Measurements from ENCODE around the gene CELSR1. TPM values are rescaled to one million over a fixed set of nuclear protein-coding genes. Genes with fewer than 3 reads are reported as not detected.

The CELSR1 gene
- total RNA-seq, 1 experiment from 2014 or later = 37.6 TPM

DNA sequence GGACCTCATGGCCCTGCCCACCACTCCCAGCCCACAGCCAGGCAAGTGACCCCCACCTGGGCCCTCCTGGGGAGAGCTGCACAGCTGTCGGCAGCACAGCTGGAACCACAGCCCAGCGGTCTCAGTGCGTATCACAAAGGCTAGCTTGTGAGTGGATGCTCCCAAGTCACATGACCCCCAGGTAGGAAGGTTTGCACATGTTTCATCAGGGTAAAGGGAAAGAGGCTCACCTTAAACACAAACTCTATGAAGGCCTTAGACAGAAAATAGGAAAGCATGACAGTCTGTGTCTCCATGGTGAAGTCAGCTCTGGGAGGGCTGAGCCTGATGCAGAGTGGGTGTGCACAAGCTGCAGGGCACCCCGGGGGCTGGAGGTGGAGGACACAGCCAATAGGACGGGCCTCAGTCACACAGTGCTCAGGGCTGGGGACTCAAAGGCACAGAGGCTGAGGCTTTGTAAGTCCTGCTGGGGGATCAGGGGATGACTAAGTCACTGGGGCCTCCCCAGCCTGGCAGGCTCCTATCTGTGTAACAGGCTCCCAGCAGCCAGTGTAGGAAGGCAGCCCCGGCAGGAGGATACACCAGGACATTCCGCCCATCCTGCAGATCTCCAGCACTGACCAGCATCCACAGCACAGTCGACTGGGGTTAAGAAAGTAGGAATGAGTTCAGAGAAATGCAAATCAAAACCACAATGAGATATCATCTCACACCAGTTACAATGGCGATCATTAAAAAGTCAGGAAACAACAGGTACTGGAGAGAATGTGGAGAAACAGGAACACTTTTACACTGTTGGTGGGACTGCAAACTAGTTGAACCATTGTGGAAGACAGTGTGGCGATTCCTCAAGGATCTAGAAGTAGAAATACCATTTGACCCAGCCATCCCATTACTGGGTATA lies 22.0 kb downstream of the CELSR1 start:
- no peaks in the 10 kb centered on the region for H3K27me3 ChIP-seq (ENCODE audit: insufficient read depth, low read depth)
- ChIA-PET POLR2A (ENCODE audit: unreplicated experiment) (interaction anchor here (0.6 kb wide), 1 partner anchor 1038 kb away, joined by 3 read pairs; no protein-coding TSS in a partner anchor), CTCF (interaction anchor here (0.5 to 1.0 kb wide), 2 partner anchors 17 to 161 kb away, joined by 3 read pairs; no protein-coding TSS in a partner anchor)
- TSS peak; percentile 61 for BruUV-seq (replicated peaks)
- H3K4me1 ChIP-seq (replicated peaks; ENCODE audit: insufficient read depth) = peaks cover 21% of the 10 kb centered on the region
- H2AFZ ChIP-seq = no peak overlapping the region
- intact Hi-C loops (cut with micrococcal nuclease; ENCODE audit: unreplicated experiment) = no loop called here
- H3K4me3 ChIP-seq = no peak overlapping the region
- H3K9me2 ChIP-seq (ENCODE audit: insufficient read depth) = no peaks in the 10 kb centered on the region
- no peaks in the 10 kb centered on the region for H3K9me3 ChIP-seq (ENCODE audit: insufficient read depth, low read depth)
- H3F3A ChIP-seq (ENCODE audit: insufficient read depth, low read depth) = peaks cover 21% of the 10 kb centered on the region; the same call in 1 of the 2 replicates
- H3K36me3 ChIP-seq (ENCODE audit: low read depth) = no peaks in the 10 kb centered on the region
- TF ChIP-seq EZH2 (IDR thresholded peaks at IDR 0.05; ENCODE audit: low read depth) = no peak
- TF ChIP-seq, protein P1, sequence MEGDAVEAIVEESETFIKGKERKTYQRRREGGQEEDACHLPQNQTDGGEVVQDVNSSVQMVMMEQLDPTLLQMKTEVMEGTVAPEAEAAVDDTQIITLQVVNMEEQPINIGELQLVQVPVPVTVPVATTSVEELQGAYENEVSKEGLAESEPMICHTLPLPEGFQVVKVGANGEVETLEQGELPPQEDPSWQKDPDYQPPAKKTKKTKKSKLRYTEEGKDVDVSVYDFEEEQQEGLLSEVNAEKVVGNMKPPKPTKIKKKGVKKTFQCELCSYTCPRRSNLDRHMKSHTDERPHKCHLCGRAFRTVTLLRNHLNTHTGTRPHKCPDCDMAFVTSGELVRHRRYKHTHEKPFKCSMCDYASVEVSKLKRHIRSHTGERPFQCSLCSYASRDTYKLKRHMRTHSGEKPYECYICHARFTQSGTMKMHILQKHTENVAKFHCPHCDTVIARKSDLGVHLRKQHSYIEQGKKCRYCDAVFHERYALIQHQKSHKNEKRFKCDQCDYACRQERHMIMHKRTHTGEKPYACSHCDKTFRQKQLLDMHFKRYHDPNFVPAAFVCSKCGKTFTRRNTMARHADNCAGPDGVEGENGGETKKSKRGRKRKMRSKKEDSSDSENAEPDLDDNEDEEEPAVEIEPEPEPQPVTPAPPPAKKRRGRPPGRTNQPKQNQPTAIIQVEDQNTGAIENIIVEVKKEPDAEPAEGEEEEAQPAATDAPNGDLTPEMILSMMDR (conservative IDR thresholded peaks at IDR 0.05) = no peak
- H3K27ac ChIP-seq = peak overlapping the region; percentile 75
- H3K4me2 ChIP-seq = peak overlapping the region; percentile 69
- DNase-seq = peak; percentile 41 to 60
- peaks cover 40% of the 10 kb centered on the region; the same call in 1 of the 2 replicates for H3K79me2 ChIP-seq (ENCODE audit: low read depth)
- no peaks in the 10 kb centered on the region for H4K20me1 ChIP-seq (ENCODE audit: insufficient read depth)

DNA sequence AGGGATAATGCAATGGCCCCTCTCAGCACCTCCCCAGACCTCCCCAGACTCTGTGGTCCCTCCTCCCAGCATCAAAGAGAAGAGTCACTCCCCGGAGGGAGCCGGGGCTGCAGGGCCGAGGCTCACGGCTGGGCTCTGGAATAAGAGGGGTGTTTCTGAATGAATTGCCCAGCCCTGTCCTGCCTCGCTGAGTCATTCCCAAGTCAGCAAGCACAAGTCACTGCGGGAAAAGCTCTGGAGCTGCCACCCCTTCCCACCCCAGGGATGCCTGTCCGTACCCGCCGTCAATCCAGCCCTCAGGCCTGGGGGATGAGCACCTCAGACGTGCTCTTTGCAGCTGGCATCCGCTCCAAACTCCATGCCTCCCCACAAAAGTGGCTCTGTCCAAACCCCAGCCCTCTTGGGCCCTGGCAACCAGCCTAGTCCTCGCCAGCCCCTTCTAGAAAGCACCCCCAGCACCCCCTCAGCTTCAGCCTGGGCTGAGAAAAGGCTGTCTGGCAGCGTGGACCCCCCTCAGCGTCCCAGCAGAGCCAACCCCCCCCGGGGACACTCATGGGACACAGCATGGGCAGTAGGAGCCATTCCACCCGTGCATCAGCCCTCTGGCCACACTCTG lies 22.7 kb downstream of the CELSR1 start:
- ChIA-PET POLR2A (ENCODE audit: unreplicated experiment) (interaction anchor here (0.6 kb wide), 2 partner anchors 562 to 1038 kb away, joined by 3 to 6 read pairs; no protein-coding TSS in a partner anchor), CTCF (interaction anchor here (1.0 kb wide), 1 partner anchor 17 kb away, joined by 3 read pairs; no protein-coding TSS in a partner anchor)
- Histone ChIP-seq H3K4me2 (peak overlapping the region; percentile 69), H3K27ac (peak overlapping the region; percentile 75), H3K36me3 (ENCODE audit: low read depth) (no peaks in the 10 kb centered on the region), H3F3A (ENCODE audit: insufficient read depth, low read depth) (peaks cover 21% of the 10 kb centered on the region; the same call in 1 of the 2 replicates), H4K20me1 (ENCODE audit: insufficient read depth) (no peaks in the 10 kb centered on the region), H3K9me3 (ENCODE audit: insufficient read depth, low read depth) (no peaks in the 10 kb centered on the region), H3K9me2 (ENCODE audit: insufficient read depth) (no peaks in the 10 kb centered on the region), H3K79me2 (ENCODE audit: low read depth) (peaks cover 40% of the 10 kb centered on the region; the same call in 1 of the 2 replicates), H3K4me3 (no peak overlapping the region), H3K27me3 (ENCODE audit: insufficient read depth, low read depth) (no peaks in the 10 kb centered on the region), H3K4me1 (replicated peaks; ENCODE audit: insufficient read depth) (peaks cover 21% of the 10 kb centered on the region), H2AFZ (peak overlapping the region; percentile 25; the same call in 1 of the 2 replicates)
- intact Hi-C loops (cut with micrococcal nuclease; ENCODE audit: unreplicated experiment) = loop anchor here (1.0 kb wide), 1 partner anchor 11 kb away; no protein-coding TSS in a partner anchor
- no TSS peak for BruUV-seq (replicated peaks)
- DNase-seq = peak; percentile 69 to 73
- TF ChIP-seq, protein P1 (conservative IDR thresholded peaks at IDR 0.05) = no peak

DNA sequence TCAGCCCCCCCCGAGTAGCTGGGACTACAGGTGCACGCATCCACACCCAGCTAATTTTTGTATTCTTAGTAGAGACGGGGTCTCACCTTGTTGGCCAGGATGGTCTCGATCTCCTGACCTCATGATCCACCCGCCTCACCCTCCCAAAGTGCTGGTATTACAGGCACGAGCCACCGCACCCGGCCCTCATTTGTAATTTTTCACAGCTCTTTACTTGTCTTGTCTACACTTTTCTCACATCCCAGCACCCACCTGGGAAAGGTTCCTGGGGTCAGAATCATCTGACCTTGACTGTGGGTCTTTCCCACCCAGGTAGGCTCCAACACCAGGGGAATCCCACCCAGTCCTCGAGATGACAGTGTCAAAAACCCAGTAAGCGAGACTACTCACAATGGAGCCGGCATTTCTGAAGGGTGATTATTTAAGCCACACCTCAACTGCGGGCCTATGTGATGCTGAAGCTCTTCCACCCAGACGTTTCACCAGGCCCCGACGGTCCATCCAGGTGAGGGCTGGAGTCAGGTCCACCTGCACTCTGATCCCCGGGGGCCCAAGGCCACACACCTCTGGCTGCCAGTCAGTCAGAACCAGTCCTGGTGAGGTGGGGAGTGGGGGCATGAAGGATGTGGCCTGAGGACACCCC lies 23.4 kb downstream of the CELSR1 start:
- Histone ChIP-seq H3K4me3 (no peak overlapping the region), H3K9me2 (ENCODE audit: insufficient read depth) (no peaks in the 10 kb centered on the region), H3K79me2 (ENCODE audit: low read depth) (peaks cover 40% of the 10 kb centered on the region; the same call in 1 of the 2 replicates), H3K27ac (peak overlapping the region; percentile 75), H3K4me1 (replicated peaks; ENCODE audit: insufficient read depth) (peaks cover 21% of the 10 kb centered on the region), H3K27me3 (ENCODE audit: insufficient read depth, low read depth) (no peaks in the 10 kb centered on the region), H4K20me1 (ENCODE audit: insufficient read depth) (no peaks in the 10 kb centered on the region), H3K9me3 (ENCODE audit: insufficient read depth, low read depth) (no peaks in the 10 kb centered on the region), H3F3A (ENCODE audit: insufficient read depth, low read depth) (peaks cover 21% of the 10 kb centered on the region; the same call in 1 of the 2 replicates), H3K36me3 (ENCODE audit: low read depth) (no peaks in the 10 kb centered on the region), H2AFZ (no peak overlapping the region), H3K4me2 (peak overlapping the region; percentile 69)
- POLR2A ChIA-PET (ENCODE audit: unreplicated experiment) = interaction anchor here (0.6 to 0.7 kb wide), 2 partner anchors 38 to 561 kb away, joined by 3 to 6 read pairs; no protein-coding TSS in a partner anchor
- no peak for TF ChIP-seq EZH2 (IDR thresholded peaks at IDR 0.05; ENCODE audit: low read depth)
- TF ChIP-seq, protein P1 (conservative IDR thresholded peaks at IDR 0.05) = no peak
- CTCF ChIA-PET = interaction anchor here (1.0 kb wide), 1 partner anchor 18 kb away, joined by 3 read pairs; no protein-coding TSS in a partner anchor
- intact Hi-C loops (cut with micrococcal nuclease; ENCODE audit: unreplicated experiment) = loop anchor here (1.0 kb wide), 1 partner anchor 11 kb away; no protein-coding TSS in a partner anchor
- BruUV-seq (replicated peaks) = TSS peak; percentile 48
- no peak for DNase-seq
